HCT116 (cell line): Measurements from ENCODE around the gene EFEMP2. TPM values are rescaled to one million over a fixed set of nuclear protein-coding genes. Genes with fewer than 3 reads are reported as not detected.

Source experiments
- ATAC-seq: fragments of 200-7000 bp; cut with Tn5 transposase; 2 replicates; pipeline ENCODE4 v1.9.1; 2020; ENCODE audit warnings: mild to moderate bottlenecking, moderate library complexity
- BruUV-seq: library from RNA; stranded (reverse); fragments of 400-500 nt; replicated peaks from 2 replicates; lab custom pipeline; 2021; lab: Mats Ljungman, UMichigan
- CTCF ChIA-PET: fragments of 300-600 bp; sonication (Branson Sonifier 250); formaldehyde crosslinking; loops from one replicate; lab custom pipeline; 2021; ENCODE audit warnings: antibody characterized with exemption; lab: Charles Lee
- POLR2A ChIA-PET: fragments of 300-600, 350-600 bp; sonication (Branson Sonifier 250); formaldehyde crosslinking; loops from one replicate; lab custom pipeline; 2021; ENCODE audit warnings: antibody characterized with exemption; lab: Charles Lee
- RAD21 ChIA-PET, 2 experiments: fragments of 300-600 bp; sonication (Branson Sonifier 250); formaldehyde crosslinking; loops; one replicate each; lab custom pipeline; 2023; ENCODE audit warnings: low total read pairs in 2 of 2; ENCODE audit not compliant: uncharacterized antibody in 2 of 2, unreplicated experiment in 2 of 2, low non-redundant PET in 1 of 2; lab: Charles Lee
- DNase-seq: peaks from one replicate; pipeline ENCODE4 v3.0.0-alpha.2; 2010; ENCODE audit warnings: low read depth, low spot score
- H2AFZ ChIP-seq: fragments of 200-600 bp; shearing (Covaris generic), sonication (generic); 2 replicates; pipeline ENCODE4 v1.6.1; 2017; ENCODE audit warnings: low read depth, mixed run types, mixed read lengths, antibody characterized with exemption, low read length; ENCODE audit not compliant: poor library complexity, severe bottlenecking
- H3K27ac ChIP-seq: 2 replicates; pipeline ENCODE4 v1.5.1; 2012; ENCODE audit warnings: low read depth, low read length
- H3K27me3 ChIP-seq: fragments of 200-600 bp; sonication (generic); 2 replicates; pipeline ENCODE4 v1.6.1; 2016; ENCODE audit warnings: mixed run types, low read length, mixed read lengths; ENCODE audit not compliant: insufficient read depth
- H3K36me3 ChIP-seq, 2 experiments: fragments of 200-500 bp in 1 of 2; fragments of 200-600 bp in 1 of 2; sonication (Bioruptor generic) in 1 of 2; sonication (generic) in 1 of 2; 2 replicates each; pipeline versions ENCODE4 v1.5.1 to v1.6.1; 2014 to 2016; ENCODE audit warnings: low read length in 2 of 2, inconsistent platforms in 1 of 2, mixed read lengths in 1 of 2, mixed run types in 1 of 2; ENCODE audit not compliant: insufficient read depth in 2 of 2, control insufficient read depth in 1 of 2
- H3K4me1 ChIP-seq, 2 experiments: fragments of 200-600 bp in 1 of 2; sonication (generic) in 1 of 2; 2 replicates each; pipeline versions ENCODE4 v1.5.1 to v1.6.1; 2012 to 2017; ENCODE audit warnings: low read length in 2 of 2, inconsistent platforms in 1 of 2, mild to moderate bottlenecking in 1 of 2, mixed read lengths in 1 of 2, mixed run types in 1 of 2, moderate library complexity in 1 of 2; ENCODE audit not compliant: insufficient read depth in 2 of 2, control insufficient read depth in 1 of 2
- H3K4me2 ChIP-seq: fragments of 200-600 bp; sonication (generic); 2 replicates; pipeline ENCODE4 v1.6.1; 2017; ENCODE audit warnings: mixed run types, low read length, mixed read lengths
- H3K4me3 ChIP-seq, 2 experiments: fragments of 200-600 bp in 1 of 2; sonication (generic) in 1 of 2; replicated peaks in 1 of 2; 2 replicates each; pipeline ENCODE4 v1.5.1; 2011 to 2016; ENCODE audit warnings: low read length in 2 of 2, control low read depth in 1 of 2, low read depth in 1 of 2, mild to moderate bottlenecking in 1 of 2, mixed read lengths in 1 of 2, mixed run types in 1 of 2
- H3K79me2 ChIP-seq: fragments of 200-600 bp; sonication (generic); 2 replicates; pipeline ENCODE4 v1.6.1; 2017; ENCODE audit warnings: mild to moderate bottlenecking, mixed run types, low read length, moderate library complexity, mixed read lengths; ENCODE audit not compliant: insufficient read depth
- H3K9ac ChIP-seq: fragments of 200-600 bp; sonication (generic); 2 replicates; pipeline ENCODE4 v1.6.1; 2016; ENCODE audit warnings: low read length, mixed read lengths
- H3K9me2 ChIP-seq: fragments of 200-600 bp; sonication (generic), shearing (Covaris generic); 2 replicates; pipeline ENCODE4 v1.6.1; 2017; ENCODE audit warnings: mixed run types, mild to moderate bottlenecking, moderate library complexity; ENCODE audit not compliant: insufficient read depth
- H3K9me3 ChIP-seq, 2 experiments: fragments of 200-500 bp in 1 of 2; fragments of 200-600 bp in 1 of 2; sonication (Bioruptor generic) in 1 of 2; sonication (generic) in 1 of 2; 2 replicates each; pipeline ENCODE4 v1.6.1; 2014 to 2017; ENCODE audit warnings: low read length in 2 of 2, mixed read lengths in 2 of 2, inconsistent platforms in 1 of 2, low read depth in 1 of 2, mild to moderate bottlenecking in 1 of 2, mixed run types in 1 of 2, moderate library complexity in 1 of 2; ENCODE audit not compliant: control insufficient read depth in 1 of 2, insufficient read depth in 1 of 2
- H4K20me1 ChIP-seq: fragments of 200-600 bp; sonication (generic), shearing (Covaris generic); 2 replicates; pipeline ENCODE4 v1.6.1; 2017; ENCODE audit warnings: mixed run types, mild to moderate bottlenecking, moderate library complexity; ENCODE audit not compliant: insufficient read depth
- ATF3 ChIP-seq: IDR thresholded peaks from 2 replicates; pipeline ENCODE4 v1.6.1; 2012
- ELF1 ChIP-seq: IDR thresholded peaks from 2 replicates; pipeline ENCODE4 v1.6.1; 2012; ENCODE audit warnings: low read depth, borderline replicate concordance
- EZH2 ChIP-seq: fragments of 200-600 bp; sonication (generic); IDR thresholded peaks from 2 replicates; pipeline ENCODE4 v1.6.1; 2017; ENCODE audit warnings: antibody characterized with exemption, mixed run types
- EZH2phosphoT487 ChIP-seq: fragments of 200-600 bp; IDR thresholded peaks from 2 replicates; pipeline ENCODE4 v1.6.1; 2018; ENCODE audit warnings: antibody characterized with exemption, borderline replicate concordance
- JUND ChIP-seq: IDR thresholded peaks from 2 replicates; pipeline ENCODE4 v1.6.1; 2012
- REST ChIP-seq: IDR thresholded peaks from 2 replicates; pipeline ENCODE4 v1.6.1; 2012; ENCODE audit warnings: low read depth
- SRF ChIP-seq: IDR thresholded peaks from 2 replicates; pipeline ENCODE4 v1.6.1; 2012; ENCODE audit warnings: low read depth
- ZFX ChIP-seq: fragments of 450-650 bp; IDR thresholded peaks from 2 replicates; pipeline ENCODE4 v1.6.1; 2017
- ZNF274 ChIP-seq: fragments of 200-500 bp; sonication (Bioruptor generic); IDR thresholded peaks from 2 replicates; pipeline ENCODE4 v1.6.1; 2014; ENCODE audit warnings: mild to moderate bottlenecking, low read depth, low read length, inconsistent platforms
- intact Hi-C: fragments of 100-400 bp; cut with micrococcal nuclease; formaldehyde crosslinking; loops from 2 replicates; pipeline ENCODE4 v1.10.0; 2022
- total RNA-seq: library from RNA; stranded (reverse); gene quantifications from one replicate; pipeline ENCODE4 v1.2.1, GENCODE V29; 2021; ENCODE audit not compliant: unreplicated experiment

Gene EFEMP2
- total RNA-seq, 1 experiment from 2014 or later: 8.4 TPM

GRCh38 chr11:65887723-65888162 lies 15.1 kb upstream of the EFEMP2 start:
- no peaks in the 10 kb centered on the region for H4K20me1 ChIP-seq
- intact Hi-C loops: loop anchor here (2.0 kb wide), 2 partner anchors 73 to 175 kb away; partner anchors contain the start of genes KAT5 and SART1
- ATAC-seq (no peak), DNase-seq (no peak)
- peaks cover 14 to 45% of the 10 kb centered on the region in 2 experiments for H3K36me3 ChIP-seq
- peak overlapping the region; percentile 87 for H3K9ac ChIP-seq
- peaks cover 18 to 68% of the 10 kb centered on the region in 2 experiments for H3K4me1 ChIP-seq
- 0 out of 2 replicates have a peak, but pooled peaks have one; percentile 32 for TF ChIP-seq ZFX
- TF ChIP-seq ELF1: no peak
- no peak overlapping the region for H2AFZ ChIP-seq
- H3K9me2 ChIP-seq: no peaks in the 10 kb centered on the region
- H3K9me3 ChIP-seq: no peaks in the 10 kb centered on the region
- ChIA-PET POLR2A (interaction anchor here (0.6 to 8.5 kb wide), 12 partner anchors 14 to 176 kb away, joined by 3 to 124 read pairs (median 8); partner anchors contain the start of genes CFL1, FOSL1, KAT5 and MUS81), RAD21 (interaction anchor here (0.6 to 3.0 kb wide), 9 partner anchors 16 to 175 kb away, joined by 3 to 10 read pairs (median 4); partner anchors contain the start of gene KAT5 (in 1 of the 2)), CTCF (interaction anchor here (0.6 to 6.5 kb wide), 25 partner anchors 9 to 255 kb away, joined by 3 to 82 read pairs (median 4); partner anchors contain the start of genes CFL1, CST6, KAT5 and MUS81)
- H3K4me2 ChIP-seq: peak overlapping the region; percentile 98
- H3K79me2 ChIP-seq: peaks cover 52% of the 10 kb centered on the region
- H3K27me3 ChIP-seq: no peaks in the 10 kb centered on the region
- peak overlapping the region; percentile 97 for H3K27ac ChIP-seq
- TSS peak; percentile 39 for BruUV-seq
- H3K4me3 ChIP-seq: peak overlapping the region; percentile 90 to 92

GRCh38 chr11:65886826-65887722 lies 14.5 kb upstream of the EFEMP2 start:
- intact Hi-C loops: no loop called here
- H3K4me2 ChIP-seq: peak overlapping the region; percentile 98
- H3K27me3 ChIP-seq: no peaks in the 10 kb centered on the region
- peak overlapping the region; percentile 87 for H3K9ac ChIP-seq
- no peaks in the 10 kb centered on the region for H3K9me2 ChIP-seq
- H3K36me3 ChIP-seq: peaks cover 14 to 50% of the 10 kb centered on the region in 2 experiments
- ChIA-PET POLR2A (interaction anchor here (1.4 to 8.5 kb wide), 4 partner anchors 13 to 29 kb away, joined by 3 to 124 read pairs (median 45); partner anchors contain the start of genes CFL1, FOSL1 and MUS81), RAD21 (interaction anchor here in 1 of 2 experiments (3.0 kb wide), 1 partner anchor 29 kb away, joined by 10 read pairs; no protein-coding TSS in a partner anchor), CTCF (interaction anchor here (1.1 to 6.5 kb wide), 8 partner anchors 13 to 181 kb away, joined by 3 to 82 read pairs (median 6); partner anchors contain the start of genes CFL1, KAT5 and MUS81)
- DNase-seq (no peak), ATAC-seq (no peak)
- TF ChIP-seq REST: no peak
- TF ChIP-seq ZNF274: no peak
- no peak for TF ChIP-seq ATF3
- TF ChIP-seq ELF1: no peak
- TF ChIP-seq JUND: no peak
- TF ChIP-seq EZH2: no peak
- no peak for TF ChIP-seq EZH2phosphoT487
- no peak for TF ChIP-seq SRF
- peak overlapping the region; percentile 90 to 92 for H3K4me3 ChIP-seq
- H3K79me2 ChIP-seq: peaks cover 48% of the 10 kb centered on the region
- no TSS peak for BruUV-seq
- H4K20me1 ChIP-seq: no peaks in the 10 kb centered on the region
- peak overlapping the region; percentile 97 for H3K27ac ChIP-seq
- H3K9me3 ChIP-seq: no peaks in the 10 kb centered on the region
- H3K4me1 ChIP-seq: peaks cover 18 to 61% of the 10 kb centered on the region in 2 experiments
- H2AFZ ChIP-seq: no peak overlapping the region
